Esophagus squamous epithelium (tissue), 5 donors: ENCODE measurements around the gene PRAMEF18. TPM values are rescaled to one million over a fixed set of nuclear protein-coding genes. Genes with fewer than 3 reads are reported as not detected.
"Not testable (repeated sequence)": the region's sequence is repeated elsewhere in the genome, so short reads cannot be mapped to it uniquely, and the experiment has no call there.

Experiments used
- DNase-seq: peaks from one replicate; lab custom pipeline; 2025; lab: John Stamatoyannopoulos, UW
- H3K27ac ChIP-seq, 4 donors: fragments of 200-600 bp; sonication (generic); one replicate each; pipeline ENCODE4 v1.5.1; 2016 to 2019; ENCODE audit warnings: mild to moderate bottlenecking in 1 of 4
- H3K27me3 ChIP-seq, 4 donors: fragments of 200-600 bp; sonication (generic); 1 replicate in 3 of 4; 2 replicates in 1 of 4; pipeline versions ENCODE4 v1.5.1 to v1.6.0; 2017 to 2021; ENCODE audit warnings: antibody characterized with exemption in 1 of 4
- H3K36me3 ChIP-seq, 3 donors: fragments of 200-600 bp; sonication (generic); one replicate each; pipeline ENCODE4 v1.5.1; 2016 to 2019
- H3K4me1 ChIP-seq, 3 donors: fragments of 200-600 bp; sonication (generic); one replicate each; pipeline ENCODE4 v1.5.1; 2017 to 2019
- H3K4me3 ChIP-seq, 4 donors: fragments of 200-600 bp; sonication (generic); 1 replicate in 3 of 4; 2 replicates in 1 of 4; pipeline ENCODE4 v1.5.1; 2016 to 2019; ENCODE audit warnings: mild to moderate bottlenecking in 2 of 4, moderate library complexity in 1 of 4
- H3K9me3 ChIP-seq, 3 donors: fragments of 200-600 bp; sonication (generic); one replicate each; pipeline ENCODE4 v1.5.1; 2016 to 2019
- WGBS, 2 donors: methylation state at CpG; one replicate each; pipeline ENCODE4 v1.1.5; 2018; 5-methylcytosine and 5-hydroxymethylcytosine counted together
- intact Hi-C: fragments of 100-400 bp; cut with DNase I; formaldehyde crosslinking; loops from one replicate; pipeline ENCODE4 v1.15.0; 2022
- total RNA-seq, 4 donors: library from RNA; depleted of rRNA; stranded (reverse); fragments of >200 nt; gene quantifications; one replicate each; pipeline ENCODE4 v1.1.0, GENCODE V29; 2016
- donor health status: DM: yes; HTN: yes; CAD: no.

Gene PRAMEF18
- not detected for total RNA-seq

GRCh38 chr1:13225675-13226204 lies at the start of gene PRAMEF18:
Gene PRAMEF18 (minus strand): TSS chr1:13226154. CDS start chr1:13226106, 48 bp downstream.
- H3K9me3 ChIP-seq, H3K27ac ChIP-seq, intact Hi-C loops, H3K4me1 ChIP-seq, DNase-seq, H3K4me3 ChIP-seq, H3K36me3 ChIP-seq: not testable (repeated sequence)
- 48 to 66% methylated on average over 4 to 5 of the region's 9 CpGs for WGBS, 2 donors
- peaks cover 0 to 14% (median 0%) of the 10 kb centered on the region in 4 donors for H3K27me3 ChIP-seq

- H3K27ac ChIP-seq, DNase-seq, H3K27me3 ChIP-seq, H3K36me3 ChIP-seq, H3K4me3 ChIP-seq, intact Hi-C loops, H3K9me3 ChIP-seq, H3K4me1 ChIP-seq: not testable (repeated sequence)
- no CpG with 5 or more reads among the region's 3 CpGs for WGBS, 2 donors
Measured at GRCh38 chr1:13265124-13265523, 39.2 kb upstream of the PRAMEF18 start.

GRCh38 chr1:13253898-13254297 lies 27.9 kb upstream of the PRAMEF18 start, which contains the start of gene PRAMEF5:
Gene PRAMEF5 (plus strand): TSS chr1:13254198. CDS start chr1:13259269, 5,071 bp downstream.
- WGBS, 2 donors, result 83% methylated on average over 2 of the region's 5 CpGs; no CpG with 5 or more reads in 1 of the 2 donors
- H3K4me3 ChIP-seq, H3K27ac ChIP-seq, H3K36me3 ChIP-seq, H3K4me1 ChIP-seq, intact Hi-C loops, H3K9me3 ChIP-seq, DNase-seq, H3K27me3 ChIP-seq: not testable (repeated sequence)

GRCh38 chr1:13247122-13247521 lies 21.2 kb upstream of the PRAMEF18 start:
- intact Hi-C loops, result not testable (repeated sequence)

GRCh38 chr1:13246554-13246871 lies 20.6 kb upstream of the PRAMEF18 start:
- H3K4me3 ChIP-seq, H3K27ac ChIP-seq, intact Hi-C loops, DNase-seq, H3K9me3 ChIP-seq, H3K27me3 ChIP-seq, H3K36me3 ChIP-seq, H3K4me1 ChIP-seq: not testable (repeated sequence)
- WGBS, 2 donors, result 52 to 81% methylated on average over 1 to 2 of the region's 2 CpGs

More at GRCh38 chr1:13247122-13247521, 21.2 kb upstream of the PRAMEF18 start:
- DNase-seq, H3K4me3 ChIP-seq, H3K36me3 ChIP-seq, H3K27me3 ChIP-seq, H3K4me1 ChIP-seq, H3K27ac ChIP-seq, H3K9me3 ChIP-seq: not testable (repeated sequence)
- WGBS, 2 donors, result 64 to 89% methylated on average over 5 to 6 of the region's 7 CpGs

GRCh38 chr1:13245841-13246553 lies 20.0 kb upstream of the PRAMEF18 start:
- WGBS, 2 donors, result 61 to 67% methylated on average over 3 to 4 of the region's 5 CpGs
- H3K27ac ChIP-seq, H3K27me3 ChIP-seq, H3K4me1 ChIP-seq, H3K9me3 ChIP-seq, intact Hi-C loops, H3K36me3 ChIP-seq, H3K4me3 ChIP-seq, DNase-seq: not testable (repeated sequence)

GRCh38 chr1:13243536-13244263 lies 17.7 kb upstream of the PRAMEF18 start:
- 79 to 80% methylated on average over 9 of the region's 9 CpGs for WGBS, 2 donors
- H3K4me3 ChIP-seq, H3K4me1 ChIP-seq, H3K27me3 ChIP-seq, intact Hi-C loops, H3K9me3 ChIP-seq, DNase-seq, H3K27ac ChIP-seq, H3K36me3 ChIP-seq: not testable (repeated sequence)

- H3K4me1 ChIP-seq, H3K27ac ChIP-seq, H3K9me3 ChIP-seq, H3K4me3 ChIP-seq, H3K36me3 ChIP-seq, DNase-seq, intact Hi-C loops, H3K27me3 ChIP-seq: not testable (repeated sequence)
- WGBS, 2 donors, result 70 to 77% methylated on average over 4 of the region's 4 CpGs
Measured at GRCh38 chr1:13239633-13240032, 13.7 kb upstream of the PRAMEF18 start.

GRCh38 chr1:13237572-13237971 lies 11.6 kb upstream of the PRAMEF18 start:
- H3K36me3 ChIP-seq, H3K27ac ChIP-seq, H3K27me3 ChIP-seq, intact Hi-C loops, H3K4me3 ChIP-seq, DNase-seq, H3K9me3 ChIP-seq, H3K4me1 ChIP-seq: not testable (repeated sequence)
- WGBS, 2 donors, result 57 to 72% methylated on average over 2 to 4 of the region's 4 CpGs

GRCh38 chr1:13234057-13234456 lies 8.1 kb upstream of the PRAMEF18 start:
- H3K36me3 ChIP-seq, H3K4me1 ChIP-seq, H3K4me3 ChIP-seq, H3K9me3 ChIP-seq, DNase-seq, intact Hi-C loops, H3K27ac ChIP-seq: not testable (repeated sequence)
- H3K27me3 ChIP-seq, result peaks cover 0 to 23% (median 0%) of the 10 kb centered on the region in 4 donors
- 54 to 67% methylated on average over 1 of the region's 1 CpG for WGBS, 2 donors

GRCh38 chr1:13232056-13232455 lies 6.1 kb upstream of the PRAMEF18 start:
- intact Hi-C loops, result not testable (repeated sequence)
- WGBS, 2 donors, result 53 to 69% methylated on average over 2 of the region's 2 CpGs

GRCh38 chr1:13231061-13231750 lies 5.3 kb upstream of the PRAMEF18 start:
- H3K4me3 ChIP-seq, DNase-seq, H3K27ac ChIP-seq, H3K4me1 ChIP-seq, H3K36me3 ChIP-seq, intact Hi-C loops, H3K9me3 ChIP-seq: not testable (repeated sequence)
- WGBS, 2 donors, result 72 to 77% methylated on average over 7 of the region's 7 CpGs
- peaks cover 0 to 23% (median 0%) of the 10 kb centered on the region in 4 donors for H3K27me3 ChIP-seq

More at GRCh38 chr1:13232056-13232455, 6.1 kb upstream of the PRAMEF18 start:
- H3K27me3 ChIP-seq, result peaks cover 0 to 23% (median 0%) of the 10 kb centered on the region in 4 donors
- not testable (repeated sequence) for H3K4me3 ChIP-seq, DNase-seq, H3K9me3 ChIP-seq, H3K36me3 ChIP-seq, H3K27ac ChIP-seq, H3K4me1 ChIP-seq
